GM13977 (cell line): ENCODE measurements around the gene CAPN13.

Experiments
- DNase-seq: peaks from one replicate; pipeline ENCODE4 v3.0.0; 2012; ENCODE audit warnings: low spot score
- in situ Hi-C: fragments of 300-500 bp; cut with MboI; formaldehyde crosslinking; loops from one replicate; pipeline ENCODE4 v1.12.0; 2022; ENCODE audit warnings: low sequenced_read_pairs, low pct_unique_long_range_greater_than_20kb, mixed read lengths, inconsistent platforms; ENCODE audit not compliant: unreplicated experiment
- TF ChIP-seq, protein P1 (sequence below): IDR thresholded peaks from 2 replicates; pipeline ENCODE4 v1.5.1; 2012; ENCODE audit warnings: mild to moderate bottlenecking, control low read depth; ENCODE audit not compliant: insufficient read depth; ENCODE audit errors: extremely low read depth, missing control alignments

CAPN13 gene

DNA sequence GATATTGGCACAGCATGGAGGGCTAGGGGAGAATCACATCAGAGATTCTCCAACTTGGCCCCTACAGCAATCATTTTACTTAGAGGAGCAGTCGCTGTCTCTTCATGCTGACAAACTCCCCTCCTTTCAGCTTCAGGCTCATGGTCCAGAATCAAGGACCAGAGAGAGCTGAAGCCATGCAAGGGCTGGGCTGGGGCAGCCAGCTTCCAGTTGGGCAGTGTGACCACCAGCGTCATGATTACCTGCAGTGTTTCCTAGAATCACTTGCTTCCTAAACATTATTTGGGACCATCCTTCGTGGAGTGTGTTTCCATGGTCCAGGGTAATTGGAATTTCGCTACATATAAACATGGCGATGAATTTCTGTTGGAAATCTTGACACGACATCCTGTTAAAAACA, 54.4 kb downstream of the CAPN13 start:
- in situ Hi-C loops = no loop called here
- DNase-seq = no peak
- TF ChIP-seq, protein P1, sequence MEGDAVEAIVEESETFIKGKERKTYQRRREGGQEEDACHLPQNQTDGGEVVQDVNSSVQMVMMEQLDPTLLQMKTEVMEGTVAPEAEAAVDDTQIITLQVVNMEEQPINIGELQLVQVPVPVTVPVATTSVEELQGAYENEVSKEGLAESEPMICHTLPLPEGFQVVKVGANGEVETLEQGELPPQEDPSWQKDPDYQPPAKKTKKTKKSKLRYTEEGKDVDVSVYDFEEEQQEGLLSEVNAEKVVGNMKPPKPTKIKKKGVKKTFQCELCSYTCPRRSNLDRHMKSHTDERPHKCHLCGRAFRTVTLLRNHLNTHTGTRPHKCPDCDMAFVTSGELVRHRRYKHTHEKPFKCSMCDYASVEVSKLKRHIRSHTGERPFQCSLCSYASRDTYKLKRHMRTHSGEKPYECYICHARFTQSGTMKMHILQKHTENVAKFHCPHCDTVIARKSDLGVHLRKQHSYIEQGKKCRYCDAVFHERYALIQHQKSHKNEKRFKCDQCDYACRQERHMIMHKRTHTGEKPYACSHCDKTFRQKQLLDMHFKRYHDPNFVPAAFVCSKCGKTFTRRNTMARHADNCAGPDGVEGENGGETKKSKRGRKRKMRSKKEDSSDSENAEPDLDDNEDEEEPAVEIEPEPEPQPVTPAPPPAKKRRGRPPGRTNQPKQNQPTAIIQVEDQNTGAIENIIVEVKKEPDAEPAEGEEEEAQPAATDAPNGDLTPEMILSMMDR = no peak

DNA sequence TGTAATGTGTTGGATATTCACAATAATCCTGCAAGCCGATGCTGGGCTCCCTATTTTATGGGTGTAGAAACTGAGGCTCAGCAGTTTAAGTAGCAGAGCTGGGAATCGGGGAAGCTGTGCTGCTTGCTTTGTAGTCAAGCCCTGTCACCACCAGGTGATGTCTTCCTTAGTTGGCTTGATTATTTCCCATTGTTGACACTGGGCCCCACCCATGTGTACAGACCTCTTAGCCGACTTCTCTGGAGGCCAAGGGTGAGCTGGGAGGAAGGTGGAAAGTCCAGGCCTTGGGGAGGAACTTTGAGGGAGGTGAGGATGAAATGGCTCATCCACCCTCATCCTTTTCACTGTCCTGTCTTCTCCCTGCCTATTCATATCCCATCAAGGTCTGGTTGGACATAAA, 60.0 kb downstream of the CAPN13 start:
- in situ Hi-C loops = no loop called here
- DNase-seq = no peak
- TF ChIP-seq, protein P1 = no peak

DNA sequence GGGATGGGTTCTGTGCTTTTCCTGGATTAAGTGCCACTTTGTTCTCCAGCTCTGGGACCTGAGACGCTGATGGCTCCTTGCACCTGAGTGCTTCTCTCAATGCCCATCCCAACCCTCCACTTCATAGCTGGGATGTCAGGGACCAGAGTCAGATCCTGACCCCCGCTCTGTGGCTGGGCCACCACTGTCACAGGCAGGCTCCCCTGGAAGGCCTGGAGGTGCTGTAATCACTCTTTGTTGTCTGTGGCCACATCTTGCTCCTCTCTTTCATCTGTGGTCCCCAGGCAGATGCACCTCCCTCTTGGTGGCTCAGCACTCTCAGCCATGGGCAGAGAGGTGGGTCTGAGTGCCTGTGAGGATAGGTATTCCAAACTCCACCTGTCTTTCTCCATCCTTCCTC, 62.4 kb downstream of the CAPN13 start:
- in situ Hi-C loops = no loop called here
- no peak for DNase-seq

DNA sequence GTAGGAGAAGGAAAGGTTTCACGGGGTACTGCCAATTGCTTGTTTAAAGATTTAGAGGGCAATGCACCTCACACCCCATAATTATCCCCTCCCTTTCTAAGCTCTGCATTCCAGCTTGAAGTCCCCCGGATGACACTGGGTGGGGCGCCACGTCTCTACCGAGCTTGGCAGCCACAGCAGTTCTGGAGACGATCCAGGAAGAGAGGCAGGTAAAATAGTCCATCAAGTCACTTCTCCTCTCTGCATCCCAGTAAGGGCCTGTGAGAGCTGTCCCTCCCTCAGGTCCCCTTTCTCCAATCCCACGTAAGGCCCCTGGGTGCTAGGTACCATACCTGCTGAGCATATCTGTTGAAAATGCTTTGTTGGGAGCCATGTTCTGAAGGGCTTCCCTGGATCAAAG, 65.7 kb downstream of the CAPN13 start:
- no peak for DNase-seq
- in situ Hi-C loops = no loop called here

More for the DNA sequence above, 62.4 kb downstream of the CAPN13 start:
- TF ChIP-seq, protein P1 = no peak

DNA sequence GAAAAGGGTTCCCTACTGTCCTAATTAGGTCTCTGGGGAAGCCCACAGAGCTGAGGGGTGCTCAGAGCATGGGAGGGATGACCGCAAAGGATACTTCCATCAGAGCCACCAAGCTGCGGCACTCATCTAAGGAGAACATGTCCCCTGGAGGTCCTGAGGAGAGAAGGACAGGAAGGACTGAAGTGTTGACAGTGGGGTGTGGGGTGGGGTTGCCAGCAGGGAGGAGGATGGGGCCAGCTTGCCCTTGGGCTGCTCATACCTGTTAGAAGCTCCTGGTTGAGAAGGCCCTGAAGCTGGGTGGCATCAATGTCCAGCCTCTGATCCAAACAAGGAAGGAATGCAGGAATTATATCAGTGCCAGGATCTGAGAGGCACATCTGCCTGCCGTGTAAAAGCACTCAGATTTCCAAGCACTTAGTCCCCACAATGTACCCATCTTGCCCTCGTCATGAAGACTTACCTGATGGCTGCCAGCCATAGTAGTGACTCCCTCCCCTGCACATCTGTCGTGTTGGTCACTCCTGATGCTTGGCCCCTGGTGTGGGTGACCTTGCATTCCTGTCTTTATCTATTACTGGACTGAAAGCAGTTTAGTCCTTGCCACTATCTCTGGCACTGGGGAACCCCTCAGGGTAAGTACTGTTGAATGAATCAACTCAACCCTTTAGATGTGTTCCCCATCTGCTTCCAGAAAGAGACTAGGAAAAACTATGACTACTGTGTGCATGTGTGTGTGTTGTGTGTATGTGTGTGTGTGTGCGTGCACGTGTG, 68.9 kb downstream of the CAPN13 start:
- TF ChIP-seq, protein P1 = no peak
- no peak for DNase-seq
- in situ Hi-C loops = no loop called here

More for the DNA sequence above, 65.7 kb downstream of the CAPN13 start:
- TF ChIP-seq, protein P1 = no peak

DNA sequence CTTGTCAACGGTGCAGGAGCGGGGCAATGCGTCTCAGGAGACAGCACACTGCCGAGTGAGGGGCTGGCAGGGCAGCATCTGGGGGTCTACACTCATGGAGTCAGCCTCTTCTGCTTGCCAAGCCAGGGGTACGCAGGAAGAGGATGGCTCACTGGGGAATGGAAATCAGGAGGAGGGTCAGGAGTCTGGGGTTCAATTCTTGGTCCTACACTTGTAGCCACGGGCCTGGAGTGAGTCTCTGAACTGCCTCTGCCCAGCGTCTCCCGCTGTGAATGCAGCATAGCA, 70.0 kb downstream of the CAPN13 start:
- DNase-seq = no peak
- TF ChIP-seq, protein P1 = no peak
- in situ Hi-C loops = no loop called here
